ENCODE measurements around the gene TMEM250. TPM values are rescaled to one million over a fixed set of nuclear protein-coding genes. Genes with fewer than 3 reads are reported as not detected.
A peak's percentile ranks its signal among the peaks of the same experiment; 100 is the strongest.

TMEM250 gene
- total and polyA plus RNA-seq, 4 experiments from 2014 or later: 46.7 to 67.3 (median 53.9) TPM

- Histone ChIP-seq H3K9me3 (ENCODE audit: control insufficient read depth in 1 of 2, low read length in 2 of 2) (no peaks in the 10 kb centered on the region), H3K27ac (ENCODE audit: low read depth, low read length) (no peak overlapping the region), H3K27me3 (ENCODE audit: insufficient read depth, low read length) (no peaks in the 10 kb centered on the region), H3K36me3 (ENCODE audit: insufficient read depth, low read length) (no peaks in the 10 kb centered on the region), H3K4me3 (ENCODE audit: low read length in 2 of 2) (no peak overlapping the region), H3K4me1 (ENCODE audit: insufficient read depth, low read length) (peaks cover 36% of the 10 kb centered on the region)
- peak overlapping the region in 2 of 7 donors; percentile 7 to 35 for H3K27ac Mint-ChIP-seq
- peaks cover 6 to 32% (median 19%) of the 10 kb centered on the region in 4 donors for H3K4me1 Mint-ChIP-seq
- H3K36me3 Mint-ChIP-seq: no peaks in the 10 kb centered on the region
- intact Hi-C loops (cut with micrococcal nuclease): loop anchor here (1.0 kb wide), 1 partner anchor 34 kb away; no protein-coding TSS in a partner anchor
- peak overlapping the region in 1 of 8 donors; percentile 15 for H3K4me3 Mint-ChIP-seq
- DNase-seq: peak in 4 of 5 donors; percentile 37 to 43 (median 38)
- CTCF ChIA-PET (ENCODE audit: partially characterized antibody): interaction anchor here (0.6 to 5.7 kb wide), 6 partner anchors 12 to 194 kb away, joined by 3 to 75 read pairs (median 5); partner anchors contain the start of gene TMEM250
- POLR2A ChIA-PET (ENCODE audit: partially characterized antibody): interaction anchor here (0.6 to 2.2 kb wide), 5 partner anchors 20 to 226 kb away, joined by 3 to 13 read pairs (median 4); no protein-coding TSS in a partner anchor
- H3K27me3 Mint-ChIP-seq: no peaks in the 10 kb centered on the region
- no peaks in the 10 kb centered on the region for H3K9me3 Mint-ChIP-seq
These were observed 29.0 kb downstream of the TMEM250 start for GRCh38 chr9:136089697-136090045.

- Histone ChIP-seq H3K9me3 (ENCODE audit: control insufficient read depth in 1 of 2, low read length in 2 of 2) (no peaks in the 10 kb centered on the region), H3K4me3 (ENCODE audit: low read length in 2 of 2) (no peak overlapping the region), H3K27ac (ENCODE audit: low read depth, low read length) (no peak overlapping the region), H3K36me3 (ENCODE audit: insufficient read depth, low read length) (no peaks in the 10 kb centered on the region), H3K27me3 (ENCODE audit: insufficient read depth, low read length) (no peaks in the 10 kb centered on the region), H3K4me1 (ENCODE audit: insufficient read depth, low read length) (peaks cover 36% of the 10 kb centered on the region)
- intact Hi-C loops (cut with micrococcal nuclease): loop anchor here (1.0 kb wide), 1 partner anchor 34 kb away; no protein-coding TSS in a partner anchor
- no peak for DNase-seq
- Mint-ChIP-seq H3K4me3 (no peak overlapping the region), H3K9me3 (no peaks in the 10 kb centered on the region), H3K4me1 (peaks cover 9 to 36% (median 23%) of the 10 kb centered on the region in 4 donors), H3K27ac (peak overlapping the region in 2 of 7 donors; percentile 7 to 42), H3K36me3 (peaks cover 0 to 3% of the 10 kb centered on the region in 2 donors), H3K27me3 (no peaks in the 10 kb centered on the region)
- ChIA-PET POLR2A (ENCODE audit: partially characterized antibody) (interaction anchor here (0.7 to 2.2 kb wide), 4 partner anchors 20 to 34 kb away, joined by 3 to 13 read pairs (median 4); no protein-coding TSS in a partner anchor), CTCF (ENCODE audit: partially characterized antibody) (interaction anchor here (0.6 to 5.7 kb wide), 3 partner anchors 29 to 122 kb away, joined by 3 to 75 read pairs (median 6); partner anchors contain the start of gene TMEM250)
These were observed 29.6 kb downstream of the TMEM250 start for GRCh38 chr9:136088939-136089696.

- H3K4me1 ChIP-seq (ENCODE audit: insufficient read depth, low read length): peaks cover 30% of the 10 kb centered on the region
- CTCF ChIA-PET (ENCODE audit: partially characterized antibody): interaction anchor here (5.7 kb wide), 1 partner anchor 34 kb away, joined by 75 read pairs; no protein-coding TSS in a partner anchor
- no peak for DNase-seq
- peak overlapping the region in 1 of 7 donors; percentile 42 for H3K27ac Mint-ChIP-seq
- POLR2A ChIA-PET (ENCODE audit: partially characterized antibody): interaction anchor here (1.9 kb wide), 1 partner anchor 21 kb away, joined by 6 read pairs; no protein-coding TSS in a partner anchor
- H3K27me3 Mint-ChIP-seq: no peaks in the 10 kb centered on the region
- H3K36me3 Mint-ChIP-seq: peaks cover 0 to 3% of the 10 kb centered on the region in 2 donors
- no peak overlapping the region for H3K4me3 ChIP-seq (ENCODE audit: low read length in 2 of 2)
- no peak overlapping the region for H3K4me3 Mint-ChIP-seq
- no peaks in the 10 kb centered on the region for H3K27me3 ChIP-seq (ENCODE audit: insufficient read depth, low read length)
- H3K9me3 ChIP-seq (ENCODE audit: control insufficient read depth in 1 of 2, low read length in 2 of 2): no peaks in the 10 kb centered on the region
- no peak overlapping the region for H3K27ac ChIP-seq (ENCODE audit: low read depth, low read length)
- no peaks in the 10 kb centered on the region for H3K36me3 ChIP-seq (ENCODE audit: insufficient read depth, low read length)
- peaks cover 8 to 39% (median 23%) of the 10 kb centered on the region in 4 donors for H3K4me1 Mint-ChIP-seq
- no peaks in the 10 kb centered on the region for H3K9me3 Mint-ChIP-seq
- intact Hi-C loops (cut with micrococcal nuclease): no loop called here
These were observed 30.2 kb downstream of the TMEM250 start for GRCh38 chr9:136088481-136088938.

DNA sequence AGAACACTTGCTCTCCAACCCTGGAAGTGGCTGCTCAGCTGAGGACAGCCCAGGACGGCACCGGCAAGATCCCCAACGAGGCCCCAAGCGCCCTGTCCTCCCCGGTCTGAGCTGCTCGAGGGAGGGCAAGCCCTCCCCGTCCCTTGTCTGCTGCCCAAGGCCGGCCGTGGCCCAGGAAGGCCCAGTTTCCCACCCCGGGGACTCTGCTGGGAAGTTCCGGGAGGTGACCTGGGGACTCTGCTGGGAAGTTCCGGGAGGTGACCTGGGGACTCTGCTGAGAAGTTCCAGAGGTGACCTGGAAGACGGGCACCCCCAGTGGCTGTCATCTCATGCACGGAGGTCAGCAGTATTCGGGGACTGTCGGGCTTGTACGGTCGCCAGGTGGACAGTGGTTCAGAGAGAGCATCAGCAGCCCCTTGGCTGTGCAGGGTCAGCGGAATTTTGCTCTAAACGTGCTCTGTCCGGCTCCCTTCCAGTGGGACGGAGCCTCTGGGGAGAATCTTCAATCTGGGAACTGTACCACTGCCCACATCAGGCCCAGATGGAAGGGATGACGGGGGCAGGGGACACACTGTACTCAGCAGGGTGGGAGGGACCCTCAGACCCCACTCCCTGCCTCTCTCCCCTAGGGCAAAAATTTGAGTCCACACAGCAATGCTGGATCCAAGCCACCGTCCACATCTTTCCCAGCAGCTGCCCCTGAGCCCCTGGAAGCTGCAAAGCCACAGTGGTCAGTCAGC, 30.8 kb downstream of the TMEM250 start:
- peak in 1 of 5 donors; percentile 22 for DNase-seq
- CTCF ChIA-PET (ENCODE audit: partially characterized antibody): interaction anchor here (5.7 kb wide), 1 partner anchor 35 kb away, joined by 75 read pairs; no protein-coding TSS in a partner anchor

GRCh38 chr9:136086951-136087740, 31.5 kb downstream of the TMEM250 start:
- Mint-ChIP-seq H3K27me3 (no peaks in the 10 kb centered on the region), H3K4me1 (peaks cover 11 to 38% (median 24%) of the 10 kb centered on the region in 4 donors), H3K27ac (peak overlapping the region in 1 of 7 donors; percentile 48), H3K36me3 (peaks cover 0 to 5% of the 10 kb centered on the region in 2 donors), H3K9me3 (no peaks in the 10 kb centered on the region), H3K4me3 (peak overlapping the region in 1 of 8 donors; percentile 32)
- Histone ChIP-seq H3K27ac (ENCODE audit: low read depth, low read length) (no peak overlapping the region), H3K4me3 (ENCODE audit: low read length in 2 of 2) (no peak overlapping the region), H3K4me1 (ENCODE audit: insufficient read depth, low read length) (peaks cover 21% of the 10 kb centered on the region), H3K9me3 (ENCODE audit: control insufficient read depth in 1 of 2, low read length in 2 of 2) (no peaks in the 10 kb centered on the region), H3K27me3 (ENCODE audit: insufficient read depth, low read length) (no peaks in the 10 kb centered on the region), H3K36me3 (ENCODE audit: insufficient read depth, low read length) (no peaks in the 10 kb centered on the region)
- POLR2A ChIA-PET (ENCODE audit: partially characterized antibody): interaction anchor here (1.9 kb wide), 1 partner anchor 22 kb away, joined by 6 read pairs; no protein-coding TSS in a partner anchor
- CTCF ChIA-PET (ENCODE audit: partially characterized antibody): interaction anchor here (5.7 kb wide), 1 partner anchor 35 kb away, joined by 75 read pairs; no protein-coding TSS in a partner anchor
- DNase-seq: no peak
- intact Hi-C loops (cut with micrococcal nuclease): no loop called here

More for the DNA sequence above, 30.8 kb downstream of the TMEM250 start:
- POLR2A ChIA-PET (ENCODE audit: partially characterized antibody): interaction anchor here (1.9 kb wide), 1 partner anchor 21 kb away, joined by 6 read pairs; no protein-coding TSS in a partner anchor
- H3K36me3 Mint-ChIP-seq: peaks cover 0 to 3% of the 10 kb centered on the region in 2 donors
- H3K4me3 Mint-ChIP-seq: no peak overlapping the region
- no peaks in the 10 kb centered on the region for H3K36me3 ChIP-seq (ENCODE audit: insufficient read depth, low read length)
- no peaks in the 10 kb centered on the region for H3K27me3 ChIP-seq (ENCODE audit: insufficient read depth, low read length)
- no peak overlapping the region for H3K27ac ChIP-seq (ENCODE audit: low read depth, low read length)
- no peak overlapping the region for H3K4me3 ChIP-seq (ENCODE audit: low read length in 2 of 2)
- no peak overlapping the region for H3K27ac Mint-ChIP-seq
- no peaks in the 10 kb centered on the region for H3K27me3 Mint-ChIP-seq
- H3K9me3 Mint-ChIP-seq: no peaks in the 10 kb centered on the region
- H3K9me3 ChIP-seq (ENCODE audit: control insufficient read depth in 1 of 2, low read length in 2 of 2): no peaks in the 10 kb centered on the region
- H3K4me1 ChIP-seq (ENCODE audit: insufficient read depth, low read length): peaks cover 26% of the 10 kb centered on the region
- H3K4me1 Mint-ChIP-seq: peaks cover 8 to 38% (median 22%) of the 10 kb centered on the region in 4 donors
- intact Hi-C loops (cut with micrococcal nuclease): no loop called here

DNA sequence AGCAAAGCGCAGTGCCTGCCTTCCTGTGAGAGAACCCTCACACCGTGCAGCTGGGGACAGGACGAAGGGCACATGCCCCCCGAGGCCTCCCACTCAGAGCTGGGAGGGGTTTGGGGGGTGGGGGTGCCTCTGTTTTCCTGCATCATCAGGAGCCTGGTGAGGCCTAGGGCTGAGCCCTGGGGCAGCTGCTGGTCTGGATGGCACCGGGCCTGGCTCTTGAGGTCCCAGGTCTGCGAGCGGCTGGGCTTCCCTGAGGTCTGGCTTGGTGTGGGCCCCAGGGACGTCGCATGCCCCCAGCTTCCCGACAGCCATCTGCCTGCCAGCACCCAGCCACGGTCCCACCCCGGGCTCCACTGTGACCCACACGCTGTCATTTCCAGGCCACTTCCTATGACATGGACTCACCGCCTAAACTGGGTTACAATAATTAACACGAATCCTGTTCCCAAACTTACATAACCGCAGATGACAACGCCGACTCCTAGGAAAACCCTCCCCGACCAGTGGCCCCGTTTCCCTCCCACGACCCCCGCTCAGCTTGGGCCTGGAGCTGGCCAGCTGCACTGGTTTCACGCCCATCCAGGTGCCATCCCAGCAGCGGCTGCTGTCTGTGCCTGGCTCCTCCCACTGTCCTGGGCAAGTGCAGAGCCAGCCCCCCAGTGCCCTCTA, 32.3 kb downstream of the TMEM250 start:
- H3K9me3 Mint-ChIP-seq: no peaks in the 10 kb centered on the region
- DNase-seq: no peak
- ChIA-PET POLR2A (ENCODE audit: partially characterized antibody) (interaction anchor here (1.9 kb wide), 1 partner anchor 23 kb away, joined by 6 read pairs; no protein-coding TSS in a partner anchor), CTCF (ENCODE audit: partially characterized antibody) (no interaction called here)
- no peaks in the 10 kb centered on the region for H3K27me3 Mint-ChIP-seq
- H3K4me1 Mint-ChIP-seq: peaks cover 11 to 32% (median 22%) of the 10 kb centered on the region in 4 donors
- H3K4me1 ChIP-seq (ENCODE audit: insufficient read depth, low read length): peaks cover 21% of the 10 kb centered on the region
- H3K27ac Mint-ChIP-seq: no peak overlapping the region
- no peak overlapping the region for H3K27ac ChIP-seq (ENCODE audit: low read depth, low read length)
- no peaks in the 10 kb centered on the region for H3K9me3 ChIP-seq (ENCODE audit: control insufficient read depth in 1 of 2, low read length in 2 of 2)
- H3K27me3 ChIP-seq (ENCODE audit: insufficient read depth, low read length): no peaks in the 10 kb centered on the region
- intact Hi-C loops (cut with micrococcal nuclease): no loop called here
- no peak overlapping the region for H3K4me3 Mint-ChIP-seq
- H3K36me3 Mint-ChIP-seq: peaks cover 0 to 5% of the 10 kb centered on the region in 2 donors
- H3K4me3 ChIP-seq (ENCODE audit: low read length in 2 of 2): no peak overlapping the region
- H3K36me3 ChIP-seq (ENCODE audit: insufficient read depth, low read length): no peaks in the 10 kb centered on the region

All from CD4-positive, alpha-beta memory T cell (primary cell).